ENCODE results near the gene STRN. TPM values are rescaled to one million over a fixed set of nuclear protein-coding genes. Genes with fewer than 3 reads are reported as not detected.

STRN gene
- total and polyA plus RNA-seq, 12 donors: 2.6 to 36.9 (median 18.1) TPM

- no peak overlapping the region for H3K27ac ChIP-seq
- no peak overlapping the region for H3K4me3 ChIP-seq
- H3K36me3 ChIP-seq (replicated peaks in 1 of 2): no peaks in the 10 kb centered on the region
- TF ChIP-seq CTCF (IDR thresholded peaks at IDR 0.05) (no peak), POLR2A (IDR thresholded peaks at IDR 0.05) (no peak)
- H3K4me1 ChIP-seq (replicated peaks in 1 of 2): no peaks in the 10 kb centered on the region
- intact Hi-C loops (cut with DNase I): no loop called here
- no peak for DNase-seq
- 73 to 82% (median 77%) methylated on average over 2 to 3 of the region's 3 CpGs for WGBS, 4 donors
- H3K9me3 ChIP-seq (replicated peaks in 1 of 3): no peaks in the 10 kb centered on the region
- H3K27me3 ChIP-seq: no peaks in the 10 kb centered on the region
These were observed 163.4 kb downstream of the STRN start for GRCh38 chr2:36802952-36803351.

- no peak for TF ChIP-seq POLR2A (IDR thresholded peaks at IDR 0.05)
- no peak for TF ChIP-seq CTCF (IDR thresholded peaks at IDR 0.05)
- Histone ChIP-seq H3K36me3 (replicated peaks in 1 of 2) (no peaks in the 10 kb centered on the region), H3K4me3 (no peak overlapping the region), H3K4me1 (replicated peaks in 1 of 2) (no peaks in the 10 kb centered on the region), H3K9me3 (replicated peaks in 1 of 3) (no peaks in the 10 kb centered on the region), H3K27ac (no peak overlapping the region), H3K27me3 (no peaks in the 10 kb centered on the region)
- no peak for DNase-seq
- intact Hi-C loops (cut with DNase I): no loop called here
- WGBS, 4 donors: 71 to 85% (median 76%) methylated on average over 6 of the region's 6 CpGs
These were observed 165.2 kb downstream of the STRN start for GRCh38 chr2:36801088-36801487.

GRCh38 chr2:36800381-36800780 lies 166.0 kb downstream of the STRN start:
- TF ChIP-seq POLR2A (IDR thresholded peaks at IDR 0.05) (no peak), CTCF (IDR thresholded peaks at IDR 0.05) (no peak)
- no peaks in the 10 kb centered on the region for H3K4me1 ChIP-seq (replicated peaks in 1 of 2)
- H3K9me3 ChIP-seq (replicated peaks in 1 of 3): no peaks in the 10 kb centered on the region
- DNase-seq: no peak
- intact Hi-C loops (cut with DNase I): no loop called here
- 86 to 92% (median 90%) methylated on average over 7 to 11 of the region's 11 CpGs for WGBS, 4 donors
- H3K27me3 ChIP-seq: no peaks in the 10 kb centered on the region
- H3K36me3 ChIP-seq (replicated peaks in 1 of 2): no peaks in the 10 kb centered on the region
- H3K27ac ChIP-seq: no peak overlapping the region
- H3K4me3 ChIP-seq: no peak overlapping the region

- Histone ChIP-seq H3K9me3 (replicated peaks in 1 of 3) (no peaks in the 10 kb centered on the region), H3K36me3 (replicated peaks in 1 of 2) (no peaks in the 10 kb centered on the region), H3K4me1 (replicated peaks in 1 of 2) (no peaks in the 10 kb centered on the region), H3K27ac (no peak overlapping the region), H3K27me3 (no peaks in the 10 kb centered on the region), H3K4me3 (no peak overlapping the region)
- DNase-seq: no peak
- 70 to 81% (median 77%) methylated on average over 3 of the region's 3 CpGs for WGBS, 4 donors
- no peak for TF ChIP-seq CTCF (IDR thresholded peaks at IDR 0.05)
- TF ChIP-seq POLR2A (IDR thresholded peaks at IDR 0.05): no peak
- intact Hi-C loops (cut with DNase I): no loop called here
These were observed 167.6 kb downstream of the STRN start for GRCh38 chr2:36798724-36799123.
